K562 (cell line): ENCODE results near the gene HLA-DRB1. TPM values are rescaled to one million over a fixed set of nuclear protein-coding genes. Genes with fewer than 3 reads are reported as not detected.
A peak's percentile ranks its signal among the peaks of the same experiment; 100 is the strongest.

Experiments used
- ATAC-seq: fragments of 200-7000 bp; cut with Tn5 transposase; 3 replicates; pipeline ENCODE4 v1.9.1; 2020; ENCODE audit warnings: moderate library complexity
- BruUV-seq: library from RNA; stranded (reverse); fragments of 400-500 nt; replicated peaks from 2 replicates; lab custom pipeline; 2021; lab: Mats Ljungman, UMichigan
- CTCF ChIA-PET: fragments of 300-600 bp; formaldehyde crosslinking; extraction: SDS; loops from one replicate; lab custom pipeline; 2021; ENCODE audit warnings: low intra/inter-chr PET ratio; lab: Yijun Ruan, JAX
- POLR2A ChIA-PET: fragments of 300-600, 350-650 bp; sonication (Branson Sonifier 250); formaldehyde crosslinking; extraction: SDS; loops from one replicate; lab custom pipeline; 2021; ENCODE audit warnings: antibody characterized with exemption, inconsistent platforms; lab: Yijun Ruan, JAX
- DNase-seq, 4 experiments: peaks; one replicate each; pipeline versions ENCODE4 v3.0.0 to v3.0.0-alpha.2; 2011 to 2018; ENCODE audit warnings: low spot score in 3 of 4, mixed read lengths in 3 of 4; ENCODE audit errors: extremely low read depth in 1 of 4
- FAIRE-seq: peaks from 2 replicates; lab custom pipeline; 2011; peaks lifted over from hg19 to GRCh38; lab: Jason Lieb, UNC
- H2AFZ ChIP-seq: 2 replicates; pipeline ENCODE4 v1.6.0; 2011; ENCODE audit warnings: low read depth, low read length, control low read depth, inconsistent platforms
- H3K27ac ChIP-seq: fragments of 200-600 bp; 3 replicates; pipeline ENCODE4 v1.8.0; 2011; ENCODE audit warnings: low read depth, mild to moderate bottlenecking, control low read depth, inconsistent platforms, low read length, moderate library complexity, mixed read lengths; ENCODE audit errors: extremely low read depth
- H3K27me3 ChIP-seq, 2 experiments: fragments of 300-600 bp in 1 of 2; 2 replicates in 1 of 2; 3 replicates in 1 of 2; pipeline versions ENCODE4 v1.6.0 to v1.8.0; 2011; ENCODE audit warnings: inconsistent platforms in 2 of 2, low read length in 2 of 2, mild to moderate bottlenecking in 1 of 2, mixed read lengths in 1 of 2, moderate library complexity in 1 of 2; ENCODE audit not compliant: control insufficient read depth in 2 of 2, insufficient read depth in 2 of 2
- H3K36me3 ChIP-seq: fragments of 300-600 bp; 3 replicates; pipeline ENCODE4 v1.8.0; 2011; ENCODE audit warnings: mild to moderate bottlenecking, low read length, inconsistent platforms; ENCODE audit not compliant: control insufficient read depth, insufficient read depth
- H3K4me1 ChIP-seq, 2 experiments: fragments of 200-600 bp in 1 of 2; replicated peaks in 1 of 2; 2 replicates in 1 of 2; 3 replicates in 1 of 2; pipeline versions ENCODE4 v1.5.1 to v1.8.0; 2011; ENCODE audit warnings: inconsistent platforms in 2 of 2, low read length in 2 of 2, mild to moderate bottlenecking in 1 of 2, mixed read lengths in 1 of 2, moderate library complexity in 1 of 2; ENCODE audit not compliant: control insufficient read depth in 2 of 2, insufficient read depth in 2 of 2
- H3K4me2 ChIP-seq: 2 replicates; pipeline ENCODE4 v1.6.1; 2011; ENCODE audit warnings: low read length, control low read depth, inconsistent platforms, mixed read lengths; ENCODE audit not compliant: insufficient read depth
- H3K4me3 ChIP-seq: fragments of 200-600 bp; sonication (generic), shearing (Covaris generic); 2 replicates; pipeline ENCODE4 v1.5.1; 2016; ENCODE audit warnings: control low read depth, inconsistent platforms
- H3K79me2 ChIP-seq: fragments of 200-600 bp; 3 replicates; pipeline ENCODE4 v1.8.0; 2011; ENCODE audit warnings: low read length, inconsistent platforms; ENCODE audit not compliant: control insufficient read depth, insufficient read depth
- H3K9ac ChIP-seq, 2 experiments: 2 replicates each; pipeline versions ENCODE4 v1.6.0 to v1.6.1; 2011; ENCODE audit warnings: low read depth in 2 of 2, low read length in 2 of 2, control low read depth in 1 of 2, inconsistent platforms in 1 of 2, mild to moderate bottlenecking in 1 of 2, mixed read lengths in 1 of 2; ENCODE audit not compliant: insufficient read depth in 1 of 2
- H3K9me1 ChIP-seq: one replicate; pipeline ENCODE4 v1.6.0; 2011; ENCODE audit warnings: inconsistent platforms, mild to moderate bottlenecking, low read length, moderate library complexity; ENCODE audit not compliant: control insufficient read depth, insufficient read depth
- H3K9me3 ChIP-seq: replicated peaks from 2 replicates; pipeline ENCODE4 v1.5.1; 2011; ENCODE audit warnings: low read depth, low read length, inconsistent platforms; ENCODE audit not compliant: control insufficient read depth, insufficient read depth
- H4K20me1 ChIP-seq: replicated peaks from 2 replicates; pipeline ENCODE4 v1.6.1; 2011; ENCODE audit warnings: low read length, inconsistent platforms, mixed read lengths; ENCODE audit not compliant: control insufficient read depth, insufficient read depth
- GTF2F1 ChIP-seq: IDR thresholded peaks from 2 replicates; pipeline ENCODE4 v1.6.1; 2011; ENCODE audit warnings: low read depth, low read length, improper control_type of control experiment
- RFX5 ChIP-seq: IDR thresholded peaks from 2 replicates; pipeline ENCODE4 v1.6.1; 2011; ENCODE audit warnings: low read depth, mild to moderate bottlenecking, improper control_type of control experiment, low read length
- TAL1 ChIP-seq: fragments of 450-650 bp; IDR thresholded peaks from 2 replicates; pipeline ENCODE4 v1.6.1; 2016; ENCODE audit warnings: mild to moderate bottlenecking
- WGBS: fragments of 100-300 bp; shearing (Covaris generic); methylation state at CpG from one replicate; pipeline ENCODE4 v1.1.6; 2016; ENCODE audit warnings: low coverage, mixed read lengths; ENCODE audit not compliant: insufficient coverage; ENCODE audit errors: missing lambda C conversion rate; 5-methylcytosine and 5-hydroxymethylcytosine counted together
- in situ Hi-C: fragments of 300-500 bp; cut with MboI; formaldehyde crosslinking; loops from 4 replicates; pipeline ENCODE4 v1.15.0; 2018; ENCODE audit warnings: inconsistent platforms, mixed read lengths
- intact Hi-C: fragments of 100-400 bp; cut with micrococcal nuclease; formaldehyde crosslinking; loops from 2 replicates; pipeline ENCODE4 v1.14.2; 2022
- polyA plus RNA-seq, 8 experiments: library from polyadenylated mRNA; depleted of rRNA in 4 of 8; stranded (reverse) in 5 of 8; unstranded in 3 of 8; fragments of >200 nt; fragmentation: Nextera tagmentation in 2 of 8; fragmentation: Illumina TruSeq in 1 of 8; extraction: Ambion mirVana in 2 of 8; extraction: Trizol in 1 of 8; gene quantifications; 2 replicates each; pipeline versions ENCODE4 v1.2.1 to v1.2.3, GENCODE V29; 2011 to 2014; ENCODE audit warnings: inconsistent platforms in 1 of 8, missing spikeins in 1 of 8
- small RNA-seq: library from RNA; depleted of rRNA; stranded (forward); fragments of <200 nt; gene quantifications from one replicate; pipeline ENCODE3, GENCODE V24; 2014
- total RNA-seq, 7 experiments: library from RNA; depleted of rRNA in 6 of 7; stranded (reverse); fragments of >200 nt in 6 of 7; fragmentation: Illumina TruSeq in 2 of 7; extraction: Trizol in 2 of 7; gene quantifications; 2 replicates each; pipeline versions ENCODE4 v1.2.1 to v1.2.3, GENCODE V29; 2011 to 2021; ENCODE audit warnings: low replicate concordance in 1 of 7

The HLA-DRB1 gene
- total and polyA plus RNA-seq, 9 of the 15 experiments (the other 6 are each of a cell fraction or from before 2014, with no cell fraction given), result 0.06 to 0.78 (median 0.06) TPM; not detected in 6

- Histone ChIP-seq H3K9me1 (no peaks in the 10 kb centered on the region), H3K36me3 (no peaks in the 10 kb centered on the region), H3K27me3 (no peaks in the 10 kb centered on the region), H3K9ac (no peak within 1 kb of the TSS), H3K27ac (no peak within 1 kb of the TSS), H3K4me1 (no peaks in the 10 kb centered on the region), H3K4me3 (no peak within 1 kb of the TSS), H3K79me2 (no peaks in the 10 kb centered on the region), H3K9me3 (no peaks in the 10 kb centered on the region), H3K4me2 (no peak within 1 kb of the TSS), H2AFZ (no peak within 1 kb of the TSS), H4K20me1 (no peaks in the 10 kb centered on the region)
- peak; percentile 81; the same call in 1 of the 2 replicates for TF ChIP-seq RFX5
- no peak for TF ChIP-seq GTF2F1
- TF ChIP-seq TAL1, result no peak
- CTCF ChIA-PET, result no interaction called here
- FAIRE-seq (no peak), ATAC-seq (no peak), DNase-seq (no peak)
- POLR2A ChIA-PET, result interaction anchor here (0.9 kb wide), 1 partner anchor 59 kb away, joined by 3 read pairs; the partner anchor contains the start of gene HLA-DRB1
- in situ Hi-C loops (loop anchor here (5.0 kb wide), 1 partner anchor 57 kb away; the partner anchor contains the start of gene HLA-DRB1), intact Hi-C loops (no loop called here)
- BruUV-seq, result no TSS peak
- 0% methylated on average over 3 of the region's 4 CpGs for WGBS
Measured at GRCh38 chr6:32529697-32530430, 59.8 kb downstream of the HLA-DRB1 start, which contains the start of gene HLA-DRB5. TSS of gene HLA-DRB5 (minus strand) at chr6:32530287. CDS start at chr6:32530224, 63 bp downstream.

Small RNAs within 50 kb of the gene (small RNA-seq; reads per million reads assigned to genes)
- not detected for gene RNU1-61P

Other genes with a start within 250 kb of the HLA-DRB1 start
Only the 7 nearest of the 10 such genes appear.
- gene BTNL2, start 182.7 kb downstream of the HLA-DRB1 start, total RNA-seq (2014; rRNA removed), result not detected in 2 replicates
- not detected in 2 replicates for gene BTNL2, start 182.7 kb downstream of the HLA-DRB1 start, total RNA-seq (2014; rRNA removed; fragmentation: Illumina TruSeq; extraction: Trizol)
- not detected in 2 replicates for gene BTNL2, start 182.7 kb downstream of the HLA-DRB1 start, total RNA-seq (2015; rRNA removed; fragmentation: Illumina TruSeq; extraction: Trizol)
- gene BTNL2, start 182.7 kb downstream of the HLA-DRB1 start, total RNA-seq (2021), result not detected in 2 replicates
- not detected in 2 replicates for gene BTNL2, start 182.7 kb downstream of the HLA-DRB1 start, polyA plus RNA-seq (2011; rRNA removed)
- not detected in 2 replicates for gene BTNL2, start 182.7 kb downstream of the HLA-DRB1 start, polyA plus RNA-seq (2014; fragmentation: Illumina TruSeq; extraction: Trizol)
- not detected for gene BTNL2, start 182.7 kb downstream of the HLA-DRB1 start, polyA plus RNA-seq (2014; fragmentation: Nextera tagmentation; extraction: Ambion mirVana)
- not detected in 2 replicates for gene BTNL2, start 182.7 kb downstream of the HLA-DRB1 start, polyA plus RNA-seq (2014; rRNA removed)
- gene HLA-DRA, start 150.0 kb downstream of the HLA-DRB1 start, total RNA-seq (2014; rRNA removed), result not detected in 2 replicates
- gene HLA-DRA, start 150.0 kb downstream of the HLA-DRB1 start, total RNA-seq (2014; rRNA removed; fragmentation: Illumina TruSeq; extraction: Trizol), result not detected in 2 replicates
- gene HLA-DRA, start 150.0 kb downstream of the HLA-DRB1 start, total RNA-seq (2015; rRNA removed; fragmentation: Illumina TruSeq; extraction: Trizol), result 0.34 and 0.47 TPM in 2 replicates
- 1.8 and 2.4 TPM in 2 replicates for gene HLA-DRA, start 150.0 kb downstream of the HLA-DRB1 start, total RNA-seq (2021)
- not detected in 2 replicates for gene HLA-DRA, start 150.0 kb downstream of the HLA-DRB1 start, polyA plus RNA-seq (2011; rRNA removed)
- 0.53 TPM in 1 of 2 replicates, not detected in the other for gene HLA-DRA, start 150.0 kb downstream of the HLA-DRB1 start, polyA plus RNA-seq (2014; fragmentation: Illumina TruSeq; extraction: Trizol)
- under 1 TPM; 0.18 to 0.31 TPM for gene HLA-DRA, start 150.0 kb downstream of the HLA-DRB1 start, polyA plus RNA-seq (2014; fragmentation: Nextera tagmentation; extraction: Ambion mirVana)
- gene HLA-DRA, start 150.0 kb downstream of the HLA-DRB1 start, polyA plus RNA-seq (2014; rRNA removed), result 0.41 and 0.80 TPM in 2 replicates
- gene HLA-DRB5, start 59.6 kb downstream of the HLA-DRB1 start, total RNA-seq (2014; rRNA removed), result not detected in 2 replicates
- not detected in 2 replicates for gene HLA-DRB5, start 59.6 kb downstream of the HLA-DRB1 start, total RNA-seq (2014; rRNA removed; fragmentation: Illumina TruSeq; extraction: Trizol)
- gene HLA-DRB5, start 59.6 kb downstream of the HLA-DRB1 start, total RNA-seq (2015; rRNA removed; fragmentation: Illumina TruSeq; extraction: Trizol), result not detected in 2 replicates
- gene HLA-DRB5, start 59.6 kb downstream of the HLA-DRB1 start, total RNA-seq (2021), result 0.27 TPM in 1 of 2 replicates, not detected in the other
- gene HLA-DRB5, start 59.6 kb downstream of the HLA-DRB1 start, polyA plus RNA-seq (2011; rRNA removed), result not detected in 2 replicates
- not detected in 2 replicates for gene HLA-DRB5, start 59.6 kb downstream of the HLA-DRB1 start, polyA plus RNA-seq (2014; fragmentation: Illumina TruSeq; extraction: Trizol)
- gene HLA-DRB5, start 59.6 kb downstream of the HLA-DRB1 start, polyA plus RNA-seq (2014; fragmentation: Nextera tagmentation; extraction: Ambion mirVana), result not detected
- gene HLA-DRB5, start 59.6 kb downstream of the HLA-DRB1 start, polyA plus RNA-seq (2014; rRNA removed), result not detected in 2 replicates
- gene HLA-DQA1, start 47.6 kb upstream of the HLA-DRB1 start, total RNA-seq (2014; rRNA removed), result not detected in 2 replicates
- not detected in 2 replicates for gene HLA-DQA1, start 47.6 kb upstream of the HLA-DRB1 start, total RNA-seq (2014; rRNA removed; fragmentation: Illumina TruSeq; extraction: Trizol)
- gene HLA-DQA1, start 47.6 kb upstream of the HLA-DRB1 start, total RNA-seq (2015; rRNA removed; fragmentation: Illumina TruSeq; extraction: Trizol), result not detected in 2 replicates
- 0.49 TPM in 2 replicates for gene HLA-DQA1, start 47.6 kb upstream of the HLA-DRB1 start, total RNA-seq (2021)
- gene HLA-DQA1, start 47.6 kb upstream of the HLA-DRB1 start, polyA plus RNA-seq (2011; rRNA removed), result not detected in 2 replicates
- not detected in 2 replicates for gene HLA-DQA1, start 47.6 kb upstream of the HLA-DRB1 start, polyA plus RNA-seq (2014; fragmentation: Illumina TruSeq; extraction: Trizol)
- not detected for gene HLA-DQA1, start 47.6 kb upstream of the HLA-DRB1 start, polyA plus RNA-seq (2014; fragmentation: Nextera tagmentation; extraction: Ambion mirVana)
- gene HLA-DQA1, start 47.6 kb upstream of the HLA-DRB1 start, polyA plus RNA-seq (2014; rRNA removed), result 0.04 and 0.23 TPM in 2 replicates
- not detected in 2 replicates for gene HLA-DQB1, start 76.8 kb upstream of the HLA-DRB1 start, total RNA-seq (2014; rRNA removed)
- not detected in 2 replicates for gene HLA-DQB1, start 76.8 kb upstream of the HLA-DRB1 start, total RNA-seq (2014; rRNA removed; fragmentation: Illumina TruSeq; extraction: Trizol)
- gene HLA-DQB1, start 76.8 kb upstream of the HLA-DRB1 start, total RNA-seq (2015; rRNA removed; fragmentation: Illumina TruSeq; extraction: Trizol), result not detected in 2 replicates
- gene HLA-DQB1, start 76.8 kb upstream of the HLA-DRB1 start, total RNA-seq (2021), result 0.29 TPM in 1 of 2 replicates, not detected in the other
- gene HLA-DQB1, start 76.8 kb upstream of the HLA-DRB1 start, polyA plus RNA-seq (2011; rRNA removed), result not detected in 2 replicates
- not detected in 2 replicates for gene HLA-DQB1, start 76.8 kb upstream of the HLA-DRB1 start, polyA plus RNA-seq (2014; fragmentation: Illumina TruSeq; extraction: Trizol)
- not detected for gene HLA-DQB1, start 76.8 kb upstream of the HLA-DRB1 start, polyA plus RNA-seq (2014; fragmentation: Nextera tagmentation; extraction: Ambion mirVana)
- not detected in 2 replicates for gene HLA-DQB1, start 76.8 kb upstream of the HLA-DRB1 start, polyA plus RNA-seq (2014; rRNA removed)
- gene HLA-DQA2, start 151.5 kb upstream of the HLA-DRB1 start, total RNA-seq (2014; rRNA removed), result not detected in 2 replicates
- gene HLA-DQA2, start 151.5 kb upstream of the HLA-DRB1 start, total RNA-seq (2014; rRNA removed; fragmentation: Illumina TruSeq; extraction: Trizol), result not detected in 2 replicates
- gene HLA-DQA2, start 151.5 kb upstream of the HLA-DRB1 start, total RNA-seq (2015; rRNA removed; fragmentation: Illumina TruSeq; extraction: Trizol), result not detected in 2 replicates
- gene HLA-DQA2, start 151.5 kb upstream of the HLA-DRB1 start, total RNA-seq (2021), result not detected in 2 replicates
- gene HLA-DQA2, start 151.5 kb upstream of the HLA-DRB1 start, polyA plus RNA-seq (2011; rRNA removed), result not detected in 2 replicates
- not detected in 2 replicates for gene HLA-DQA2, start 151.5 kb upstream of the HLA-DRB1 start, polyA plus RNA-seq (2014; fragmentation: Illumina TruSeq; extraction: Trizol)
- gene HLA-DQA2, start 151.5 kb upstream of the HLA-DRB1 start, polyA plus RNA-seq (2014; fragmentation: Nextera tagmentation; extraction: Ambion mirVana), result not detected
- not detected in 2 replicates for gene HLA-DQA2, start 151.5 kb upstream of the HLA-DRB1 start, polyA plus RNA-seq (2014; rRNA removed)
- not detected in 2 replicates for gene HLA-DQB2, start 173.7 kb upstream of the HLA-DRB1 start, total RNA-seq (2014; rRNA removed)
- not detected in 2 replicates for gene HLA-DQB2, start 173.7 kb upstream of the HLA-DRB1 start, total RNA-seq (2014; rRNA removed; fragmentation: Illumina TruSeq; extraction: Trizol)
- not detected in 2 replicates for gene HLA-DQB2, start 173.7 kb upstream of the HLA-DRB1 start, total RNA-seq (2015; rRNA removed; fragmentation: Illumina TruSeq; extraction: Trizol)
- not detected in 2 replicates for gene HLA-DQB2, start 173.7 kb upstream of the HLA-DRB1 start, total RNA-seq (2021)
- gene HLA-DQB2, start 173.7 kb upstream of the HLA-DRB1 start, polyA plus RNA-seq (2011; rRNA removed), result not detected in 2 replicates
- not detected in 2 replicates for gene HLA-DQB2, start 173.7 kb upstream of the HLA-DRB1 start, polyA plus RNA-seq (2014; fragmentation: Illumina TruSeq; extraction: Trizol)
- gene HLA-DQB2, start 173.7 kb upstream of the HLA-DRB1 start, polyA plus RNA-seq (2014; fragmentation: Nextera tagmentation; extraction: Ambion mirVana), result not detected
- gene HLA-DQB2, start 173.7 kb upstream of the HLA-DRB1 start, polyA plus RNA-seq (2014; rRNA removed), result not detected in 2 replicates